Loucy (cell line): Measurements from ENCODE around the gene TENM4.

Source experiments
- H2AFZ ChIP-seq: fragments of 200-600 bp; sonication (generic); 2 replicates; pipeline ENCODE4 v1.6.0; 2016; ENCODE audit warnings: antibody characterized with exemption, mild to moderate bottlenecking, low read length, moderate library complexity
- H3F3A ChIP-seq: fragments of 200-600 bp; 2 replicates; pipeline ENCODE4 v1.6.0; 2016; ENCODE audit warnings: antibody characterized with exemption, low read depth, mild to moderate bottlenecking
- H3K27me3 ChIP-seq: fragments of 200-600 bp; sonication (generic); 2 replicates; pipeline ENCODE4 v1.6.1; 2014; ENCODE audit warnings: low read length, mild to moderate bottlenecking; ENCODE audit not compliant: insufficient read depth, poor library complexity, severe bottlenecking
- H3K36me3 ChIP-seq: fragments of 200-600 bp; sonication (generic); 2 replicates; pipeline ENCODE4 v1.6.1; 2016; ENCODE audit warnings: low read length; ENCODE audit not compliant: insufficient read depth
- H3K4me1 ChIP-seq: fragments of 200-600 bp; sonication (generic); 2 replicates; pipeline ENCODE4 v1.5.1; 2014; ENCODE audit warnings: low read length, mild to moderate bottlenecking; ENCODE audit not compliant: insufficient read depth, poor library complexity, severe bottlenecking
- H3K4me2 ChIP-seq: fragments of 200-600 bp; sonication (generic); 2 replicates; pipeline ENCODE4 v1.6.0; 2014; ENCODE audit warnings: antibody characterized with exemption, low read length, low read depth, mild to moderate bottlenecking; ENCODE audit not compliant: poor library complexity, severe bottlenecking
- H3K4me3 ChIP-seq: fragments of 200-600 bp; sonication (generic); 2 replicates; pipeline ENCODE4 v1.5.1; 2014; ENCODE audit warnings: low read length, mild to moderate bottlenecking, mixed read lengths; ENCODE audit not compliant: poor library complexity, severe bottlenecking
- H3K79me2 ChIP-seq: fragments of 200-600 bp; sonication (generic); 2 replicates; pipeline ENCODE4 v1.6.1; 2014; ENCODE audit warnings: low read length; ENCODE audit not compliant: insufficient read depth
- H3K9ac ChIP-seq: fragments of 200-600 bp; sonication (generic); 2 replicates; pipeline ENCODE4 v1.6.0; 2014; ENCODE audit warnings: mild to moderate bottlenecking, low read depth, low read length, moderate library complexity; ENCODE audit not compliant: poor library complexity, severe bottlenecking
- H3K9me2 ChIP-seq: fragments of 200-600 bp; sonication (generic); replicated peaks from 2 replicates; pipeline ENCODE4 v1.6.1; 2016; ENCODE audit warnings: low read depth, low read length, mixed read lengths
- H3K9me3 ChIP-seq: fragments of 200-600 bp; sonication (generic); 2 replicates; pipeline ENCODE4 v1.6.1; 2014; ENCODE audit warnings: mild to moderate bottlenecking, antibody characterized with exemption, low read length, low read depth; ENCODE audit not compliant: insufficient read depth
- H4K20me1 ChIP-seq: fragments of 200-600 bp; sonication (generic); 2 replicates; pipeline ENCODE4 v1.6.0; 2014; ENCODE audit warnings: antibody characterized with exemption, low read length, mild to moderate bottlenecking; ENCODE audit not compliant: insufficient read depth, poor library complexity, severe bottlenecking
- CTCF ChIP-seq: fragments of 200-600 bp; sonication (generic); conservative IDR thresholded peaks from 2 replicates; pipeline ENCODE4 v1.5.1; 2014; ENCODE audit warnings: mild to moderate bottlenecking, antibody characterized with exemption, low read length
- EZH2phosphoT487 ChIP-seq: fragments of 200-600 bp; IDR thresholded peaks from 2 replicates; pipeline ENCODE4 v1.6.1; 2018; ENCODE audit warnings: antibody characterized with exemption, mild to moderate bottlenecking, moderate library complexity, borderline replicate concordance

Gene TENM4

DNA sequence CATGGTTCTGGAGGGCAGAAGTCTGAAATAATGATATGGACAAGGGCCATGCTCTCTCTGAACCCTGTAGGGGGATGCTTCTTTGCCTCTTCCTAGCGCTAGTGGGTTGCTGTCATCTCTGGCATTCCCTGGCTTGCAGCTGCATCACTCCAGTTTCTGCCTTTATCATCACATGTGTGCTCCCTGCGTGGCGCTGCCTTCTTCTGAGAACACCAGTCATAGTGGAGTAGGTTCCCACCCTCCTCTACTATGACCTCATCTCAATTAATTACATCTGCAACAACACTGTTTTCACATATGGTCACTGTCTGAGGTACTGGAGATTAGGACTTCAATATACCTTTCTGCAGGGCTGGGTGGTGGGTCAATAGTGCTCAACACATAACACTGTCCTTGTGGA, 463.8 kb downstream of the TENM4 start:
- Histone ChIP-seq H3K9me2 (no peaks in the 10 kb centered on the region), H3K9ac (no peak overlapping the region), H4K20me1 (no peaks in the 10 kb centered on the region), H3K4me2 (no peak overlapping the region), H2AFZ (no peak overlapping the region), H3K79me2 (no peaks in the 10 kb centered on the region), H3K27me3 (no peaks in the 10 kb centered on the region), H3K9me3 (no peaks in the 10 kb centered on the region), H3K4me3 (no peak overlapping the region), H3K4me1 (no peaks in the 10 kb centered on the region), H3K36me3 (no peaks in the 10 kb centered on the region), H3F3A (no peaks in the 10 kb centered on the region)
- TF ChIP-seq EZH2phosphoT487, result no peak
- no peak for TF ChIP-seq CTCF

DNA sequence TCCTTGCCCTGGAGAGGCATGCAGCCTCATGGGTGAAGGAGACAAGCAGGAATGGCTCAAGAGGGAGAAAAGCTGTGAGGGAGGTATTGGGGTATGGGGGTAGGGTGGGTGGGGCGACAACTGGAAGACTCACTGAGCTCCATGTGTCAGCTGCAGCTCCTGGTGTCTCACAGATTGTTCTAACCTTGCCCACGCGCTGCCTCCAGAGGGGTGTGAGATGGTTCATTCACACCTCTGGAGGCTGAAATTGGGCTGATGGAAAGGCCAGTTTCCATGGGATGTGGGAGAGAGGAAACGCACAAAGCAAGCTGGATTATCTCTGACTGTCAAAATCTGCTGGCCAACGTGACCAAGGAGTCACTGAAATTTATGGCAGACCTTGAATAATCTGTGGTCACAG, 465.7 kb downstream of the TENM4 start:
- H3K4me1 ChIP-seq, result no peaks in the 10 kb centered on the region
- H3K4me3 ChIP-seq, result no peak overlapping the region
- H4K20me1 ChIP-seq, result no peaks in the 10 kb centered on the region
- H3K9me2 ChIP-seq, result no peaks in the 10 kb centered on the region
- no peak overlapping the region for H3K9ac ChIP-seq
- H3F3A ChIP-seq, result no peaks in the 10 kb centered on the region
- H3K79me2 ChIP-seq, result no peaks in the 10 kb centered on the region
- H3K36me3 ChIP-seq, result no peaks in the 10 kb centered on the region
- no peaks in the 10 kb centered on the region for H3K9me3 ChIP-seq
- TF ChIP-seq CTCF (no peak), EZH2phosphoT487 (no peak)
- no peak overlapping the region for H2AFZ ChIP-seq
- no peaks in the 10 kb centered on the region for H3K27me3 ChIP-seq
- H3K4me2 ChIP-seq, result no peak overlapping the region

GRCh38 chr11:78973876-78974275, 467.0 kb downstream of the TENM4 start:
- no peaks in the 10 kb centered on the region for H3F3A ChIP-seq
- H3K79me2 ChIP-seq, result no peaks in the 10 kb centered on the region
- TF ChIP-seq EZH2phosphoT487 (no peak), CTCF (no peak)
- no peaks in the 10 kb centered on the region for H3K27me3 ChIP-seq
- H3K4me2 ChIP-seq, result no peak overlapping the region
- H3K4me3 ChIP-seq, result no peak overlapping the region
- H3K4me1 ChIP-seq, result no peaks in the 10 kb centered on the region
- H3K36me3 ChIP-seq, result no peaks in the 10 kb centered on the region
- no peak overlapping the region for H2AFZ ChIP-seq
- no peaks in the 10 kb centered on the region for H3K9me2 ChIP-seq
- no peak overlapping the region for H3K9ac ChIP-seq
- H4K20me1 ChIP-seq, result no peaks in the 10 kb centered on the region
- no peaks in the 10 kb centered on the region for H3K9me3 ChIP-seq
